Measurements from ENCODE around the gene ZNF492.

DNA sequence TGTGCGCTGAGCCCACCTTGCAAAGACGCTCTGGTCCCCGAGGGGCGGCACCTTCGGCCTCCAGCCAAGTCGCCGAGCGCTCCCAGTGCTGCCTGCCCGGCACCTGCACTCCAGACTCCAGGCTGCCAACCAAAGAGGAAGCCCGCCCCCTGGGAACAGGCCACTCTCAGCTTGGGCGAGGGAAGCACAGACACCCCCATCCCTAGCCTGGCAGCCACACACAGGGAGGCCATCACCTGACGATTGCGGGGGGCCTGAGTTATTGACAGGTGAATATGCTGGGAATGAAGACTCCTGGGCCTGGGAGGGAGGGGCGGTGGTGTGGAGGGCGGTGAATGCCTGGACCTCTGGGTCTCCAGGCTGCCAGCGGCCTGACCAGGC lies 10.3 kb upstream of the ZNF492 start:
- TF ChIP-seq, protein P1, sequence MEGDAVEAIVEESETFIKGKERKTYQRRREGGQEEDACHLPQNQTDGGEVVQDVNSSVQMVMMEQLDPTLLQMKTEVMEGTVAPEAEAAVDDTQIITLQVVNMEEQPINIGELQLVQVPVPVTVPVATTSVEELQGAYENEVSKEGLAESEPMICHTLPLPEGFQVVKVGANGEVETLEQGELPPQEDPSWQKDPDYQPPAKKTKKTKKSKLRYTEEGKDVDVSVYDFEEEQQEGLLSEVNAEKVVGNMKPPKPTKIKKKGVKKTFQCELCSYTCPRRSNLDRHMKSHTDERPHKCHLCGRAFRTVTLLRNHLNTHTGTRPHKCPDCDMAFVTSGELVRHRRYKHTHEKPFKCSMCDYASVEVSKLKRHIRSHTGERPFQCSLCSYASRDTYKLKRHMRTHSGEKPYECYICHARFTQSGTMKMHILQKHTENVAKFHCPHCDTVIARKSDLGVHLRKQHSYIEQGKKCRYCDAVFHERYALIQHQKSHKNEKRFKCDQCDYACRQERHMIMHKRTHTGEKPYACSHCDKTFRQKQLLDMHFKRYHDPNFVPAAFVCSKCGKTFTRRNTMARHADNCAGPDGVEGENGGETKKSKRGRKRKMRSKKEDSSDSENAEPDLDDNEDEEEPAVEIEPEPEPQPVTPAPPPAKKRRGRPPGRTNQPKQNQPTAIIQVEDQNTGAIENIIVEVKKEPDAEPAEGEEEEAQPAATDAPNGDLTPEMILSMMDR (conservative IDR thresholded peaks at IDR 0.05; ENCODE audit: low read depth, low read length): no peak
- TF ChIP-seq EZH2phosphoT487 (IDR thresholded peaks at IDR 0.05; ENCODE audit: borderline replicate concordance, low read length) (no peak), EZH2 (IDR thresholded peaks at IDR 0.05; ENCODE audit: low read length, unreplicated experiment) (no peak)
